NCI-H748 treated with DMSO at 0.1 percent for 48 hours (cell line): ENCODE results near the gene NAMPT.

ENCODE experiments used
- DNase-seq: peaks from one replicate; lab custom pipeline; 2025; lab: John Stamatoyannopoulos, UW

NAMPT gene

DNA sequence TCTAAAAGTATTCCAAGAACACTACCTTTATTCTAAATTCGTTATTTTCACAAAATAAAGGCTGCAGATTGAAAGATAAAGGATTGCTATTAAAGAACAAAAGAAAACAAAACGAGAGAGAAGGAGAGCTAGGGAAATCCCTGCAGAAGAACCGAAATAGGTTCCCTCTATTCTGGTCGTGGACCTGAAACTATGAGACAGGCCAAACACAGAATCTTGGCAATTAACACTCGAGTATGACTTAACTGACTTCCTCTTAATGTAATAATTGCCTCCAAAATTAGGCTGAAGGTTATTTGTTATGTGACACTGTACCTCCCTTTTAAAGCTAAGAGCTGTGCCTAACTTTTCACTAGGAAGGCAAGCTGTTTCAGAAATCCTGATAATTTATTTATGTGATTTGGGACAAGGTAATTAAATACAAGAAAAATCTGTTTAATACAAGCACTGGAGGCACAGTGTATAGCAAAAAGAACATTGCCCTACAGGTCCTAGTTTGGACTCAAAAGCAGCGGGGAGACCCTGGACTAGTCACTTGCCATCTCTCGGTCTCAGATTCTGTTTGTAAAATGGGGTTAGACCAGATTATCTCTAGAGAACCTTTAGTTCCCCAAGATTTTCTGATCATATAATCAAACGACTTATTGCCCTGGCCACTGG lies 11.6 kb downstream of the NAMPT start:
- DNase-seq, result no peak

GRCh38 chr7:106270122-106270977 lies 14.4 kb downstream of the NAMPT start:
- DNase-seq, result no peak

DNA sequence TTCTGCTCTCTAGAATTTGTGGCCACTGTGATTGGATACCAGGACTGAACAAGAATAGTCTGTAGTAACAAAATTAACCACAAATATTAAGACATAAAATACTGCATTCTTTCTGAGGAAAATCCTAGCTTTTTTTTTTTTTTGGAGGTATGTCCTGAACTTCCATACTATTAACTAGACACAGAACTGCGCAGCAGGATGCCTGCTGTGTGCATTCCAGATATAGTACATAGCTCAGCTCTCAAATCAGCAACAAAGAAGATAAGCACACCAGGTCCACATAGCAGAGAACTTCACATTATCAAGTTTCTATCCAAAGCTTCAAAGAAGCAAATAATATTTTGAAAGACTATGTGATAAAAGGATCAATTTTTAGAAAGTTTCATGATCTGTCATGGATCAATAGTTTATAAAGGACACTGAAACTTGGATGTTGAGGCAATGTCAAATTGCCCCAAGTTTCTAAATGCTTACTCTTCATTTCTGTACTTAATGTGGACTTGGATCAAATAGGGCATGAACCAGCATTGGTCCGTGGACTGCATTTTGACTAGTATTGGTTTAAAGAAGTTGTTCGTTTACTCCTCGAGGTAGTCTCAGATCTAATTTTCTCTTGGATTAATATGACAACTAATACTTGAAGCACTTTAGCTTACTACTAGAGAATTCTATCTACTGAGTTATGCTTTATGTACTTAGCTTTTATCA lies 15.4 kb downstream of the NAMPT start:
- DNase-seq, result no peak

GRCh38 chr7:106265133-106265532 lies 19.6 kb downstream of the NAMPT start:
- DNase-seq, result no peak

DNA sequence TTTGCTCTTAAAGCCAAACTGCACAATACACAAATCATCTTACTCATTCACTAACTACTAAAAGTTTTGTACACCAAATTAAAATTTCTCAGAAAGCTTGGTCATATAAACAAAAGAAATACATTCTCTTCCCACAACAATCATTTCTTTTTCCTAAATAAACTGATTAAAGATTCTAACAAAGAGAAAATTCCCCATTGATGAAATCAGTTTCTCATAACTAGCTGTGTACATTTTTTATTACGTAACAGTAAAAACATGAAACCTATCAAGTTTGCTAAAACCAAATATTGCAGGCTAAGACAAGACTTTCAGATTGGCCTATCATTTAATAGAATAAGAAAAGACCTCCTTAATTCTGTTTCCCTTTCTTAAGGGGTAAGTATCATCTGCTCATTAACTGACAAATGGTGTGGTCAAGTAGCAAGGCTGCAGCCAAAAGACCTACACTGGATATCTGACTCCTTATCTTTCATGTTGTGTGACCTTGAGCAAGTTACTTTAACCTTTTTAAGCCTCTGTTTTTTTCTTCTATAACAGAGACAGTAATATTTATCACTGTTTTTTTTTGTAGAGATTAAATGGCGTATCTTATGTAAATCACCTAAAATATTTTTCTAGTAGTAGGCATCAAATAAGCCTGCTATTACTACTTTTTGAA lies 22.4 kb downstream of the NAMPT start:
- DNase-seq, result no peak

DNA sequence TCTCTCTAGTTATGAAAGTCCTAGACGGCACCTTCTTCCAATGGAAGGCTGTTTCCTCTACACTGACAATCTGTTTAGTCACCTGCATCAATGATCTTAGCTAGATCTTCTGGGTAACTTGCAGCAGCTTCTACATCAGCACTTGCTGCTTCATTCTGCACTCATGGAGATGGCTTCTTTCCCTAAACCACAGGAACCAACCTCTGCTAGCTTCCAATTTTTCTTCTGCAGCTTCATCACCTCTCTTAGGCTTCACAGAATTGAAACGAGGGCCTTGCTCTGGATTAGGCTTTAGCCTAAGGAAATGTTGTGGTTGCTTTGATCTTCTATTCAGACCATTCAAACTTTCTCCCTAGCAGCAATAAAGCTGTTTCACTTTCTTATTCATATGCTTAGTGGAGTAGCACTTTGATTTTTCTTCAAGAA lies 24.6 kb downstream of the NAMPT start:
- no peak for DNase-seq

GRCh38 chr7:106258789-106259188 lies 26.0 kb downstream of the NAMPT start:
- DNase-seq, result no peak

DNA sequence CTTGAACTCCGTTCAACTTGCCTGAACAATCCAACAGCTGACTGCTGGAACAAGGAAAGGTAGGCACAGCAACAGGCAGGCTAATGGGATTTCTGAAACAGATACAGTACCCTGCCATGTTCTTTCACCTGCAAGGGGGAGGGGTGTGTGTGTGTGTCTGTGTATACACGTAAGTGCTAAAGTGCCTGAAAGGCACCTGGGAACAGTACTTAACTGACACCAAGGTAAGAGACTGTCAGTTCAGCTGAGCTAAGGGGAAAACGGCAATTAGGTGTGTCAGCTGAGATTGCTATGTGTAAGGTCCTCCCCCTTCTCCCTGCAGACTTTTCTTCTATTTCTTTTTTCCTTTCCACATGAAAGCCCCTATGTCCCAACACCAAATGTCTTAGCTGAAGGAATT lies 27.0 kb downstream of the NAMPT start:
- no peak for DNase-seq

GRCh38 chr7:106256144-106256543 lies 28.6 kb downstream of the NAMPT start:
- no peak for DNase-seq

DNA sequence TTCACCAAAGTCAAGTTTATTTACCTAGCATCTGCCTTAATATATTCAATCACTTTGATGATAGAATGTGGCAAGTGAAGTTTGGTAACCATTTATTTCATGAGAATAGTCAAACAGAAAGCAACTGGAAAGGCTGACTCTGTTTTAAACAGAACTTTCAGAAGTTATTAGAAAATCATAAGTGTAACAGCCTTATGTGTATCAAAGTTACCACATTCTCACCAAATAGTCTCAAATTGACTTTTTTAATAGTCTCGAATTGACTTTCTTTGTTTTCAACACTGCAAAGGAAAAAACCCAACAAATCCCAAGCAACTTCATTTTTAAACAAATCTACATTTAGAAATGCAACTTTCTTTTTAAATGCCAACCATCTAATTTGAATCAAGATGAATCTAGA lies 29.5 kb downstream of the NAMPT start:
- no peak for DNase-seq

DNA sequence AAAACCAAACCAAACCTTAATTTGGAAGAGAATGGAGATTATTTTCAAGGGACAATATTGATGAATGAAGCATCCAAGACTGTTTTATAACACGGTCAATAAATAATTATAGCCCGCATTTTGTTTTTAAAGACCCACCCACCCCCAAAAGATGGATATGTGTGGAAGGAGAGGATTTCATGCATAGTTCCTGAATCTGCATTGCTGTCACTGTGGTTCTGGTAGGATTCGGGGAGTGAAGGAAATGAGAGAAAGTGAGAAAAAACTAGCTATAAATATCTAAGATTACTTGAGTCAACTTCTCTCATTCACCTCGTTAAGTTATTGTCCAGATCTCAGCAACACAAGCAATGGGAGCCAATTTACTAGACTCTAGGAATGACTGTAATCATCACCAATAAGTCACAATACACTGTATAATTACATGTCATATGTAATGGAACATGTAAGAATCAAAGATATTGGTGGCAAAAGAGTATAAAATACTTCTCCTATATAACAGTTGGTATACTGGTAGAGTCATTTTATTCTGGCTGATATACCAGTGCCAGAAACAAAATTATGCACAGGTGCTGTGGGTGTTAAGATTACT lies 30.2 kb downstream of the NAMPT start:
- DNase-seq, result no peak

DNA sequence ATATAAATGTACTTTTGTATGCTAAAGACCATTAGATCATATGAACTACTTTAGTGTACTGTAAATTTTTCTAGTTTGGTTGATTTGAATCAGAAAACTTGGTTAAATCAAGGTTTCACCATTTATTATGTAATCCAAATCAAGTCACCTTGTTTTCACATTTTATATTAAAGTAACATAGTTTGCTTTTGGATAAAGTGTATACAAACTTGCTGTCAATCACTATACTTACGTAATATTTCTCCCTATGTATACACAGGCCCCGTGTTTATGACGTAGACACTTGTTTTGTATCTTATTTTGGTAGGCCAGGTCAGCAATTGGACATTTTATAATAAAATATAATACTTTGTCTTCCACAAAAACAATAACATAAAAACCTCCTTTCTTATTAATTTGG lies 32.2 kb downstream of the NAMPT start:
- DNase-seq, result no peak

- DNase-seq, result no peak
Observed at GRCh38 chr7:106249488-106249887, 35.3 kb downstream of the NAMPT start.

DNA sequence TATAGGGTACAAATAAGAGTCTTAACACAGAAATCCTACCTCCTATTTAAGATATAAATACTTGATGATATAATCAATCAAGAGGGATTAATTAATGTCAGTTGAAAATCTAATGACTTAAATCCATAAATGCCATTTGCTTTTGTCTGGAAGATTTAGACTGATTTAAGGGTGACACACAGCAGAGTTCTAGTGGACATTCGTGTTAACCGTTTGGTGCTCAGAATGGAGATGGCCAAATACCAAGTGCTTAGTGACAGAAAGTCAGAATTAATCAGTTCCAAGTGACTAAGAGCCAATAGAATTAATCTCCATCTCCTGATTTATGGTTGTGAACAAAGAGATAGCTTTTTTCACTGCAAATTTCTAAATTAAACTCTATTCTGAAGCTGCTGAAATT lies 36.2 kb downstream of the NAMPT start:
- DNase-seq, result no peak

- DNase-seq, result no peak
Observed at GRCh38 chr7:106247841-106248240, 36.9 kb downstream of the NAMPT start.

GRCh38 chr7:106246902-106247711 lies 37.7 kb downstream of the NAMPT start:
- no peak for DNase-seq

DNA sequence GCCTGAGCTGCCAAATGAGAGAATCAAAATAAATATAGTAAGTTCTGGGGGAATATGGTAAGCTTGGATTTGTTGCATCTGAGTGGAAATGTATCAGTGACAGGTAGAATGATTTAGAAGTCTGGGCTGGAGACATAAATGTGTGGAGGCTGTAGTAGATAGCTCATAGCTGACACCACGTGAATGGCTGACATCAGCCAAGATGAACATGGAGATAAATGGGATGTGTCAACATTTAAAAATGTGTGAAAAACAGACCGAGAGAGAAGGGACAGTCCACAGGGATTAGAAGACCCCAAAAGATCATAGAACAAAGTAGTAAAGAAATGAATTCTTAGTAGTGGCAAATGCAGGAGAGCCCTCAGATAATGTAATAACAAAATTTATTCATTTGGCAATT lies 40.9 kb downstream of the NAMPT start:
- DNase-seq, result no peak

GRCh38 chr7:106239406-106239805 lies 45.4 kb downstream of the NAMPT start:
- no peak for DNase-seq

DNA sequence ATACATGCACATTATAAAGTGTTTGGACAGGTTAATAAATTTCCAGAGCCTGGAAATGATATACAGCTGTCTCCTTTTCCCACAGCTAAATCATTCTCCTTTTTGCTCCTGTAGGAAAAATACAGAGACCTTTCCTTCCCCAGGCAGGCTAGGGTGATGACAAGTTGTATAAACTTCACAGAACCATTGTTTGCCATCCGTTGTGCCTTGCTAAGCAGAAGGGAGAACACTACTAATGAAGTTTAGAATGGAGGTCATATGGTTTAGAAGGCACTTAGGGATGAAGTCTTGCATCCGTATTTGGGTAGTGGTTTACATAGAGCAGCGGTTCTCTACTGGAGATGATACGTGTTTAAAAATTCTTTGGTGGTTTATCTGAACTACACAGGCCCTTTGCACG lies 46.0 kb downstream of the NAMPT start:
- no peak for DNase-seq

GRCh38 chr7:106236065-106236464 lies 48.7 kb downstream of the NAMPT start:
- DNase-seq, result no peak

- no peak for DNase-seq
Observed at GRCh38 chr7:106234425-106234824, 50.4 kb downstream of the NAMPT start.
